ENCODE results near the gene SDHAF3.

SDHAF3 gene

GRCh38 chr7:97219237-97219636, 101.7 kb downstream of the SDHAF3 start:
- no peaks in the 10 kb centered on the region for H3K4me1 ChIP-seq
- no peak for TF ChIP-seq CTCF (IDR thresholded peaks at IDR 0.05; ENCODE audit: low read depth, low read length)
- no peak for DNase-seq
- H3K4me3 ChIP-seq (ENCODE audit: low read depth, low read length) = no peak overlapping the region
- H3K27me3 ChIP-seq = peaks cover 4% of the 10 kb centered on the region
- H3K9me3 ChIP-seq = no peaks in the 10 kb centered on the region
- no peaks in the 10 kb centered on the region for H3K36me3 ChIP-seq

GRCh38 chr7:97224316-97224715, 106.8 kb downstream of the SDHAF3 start:
- TF ChIP-seq CTCF (IDR thresholded peaks at IDR 0.05; ENCODE audit: low read depth, low read length) = no peak
- Histone ChIP-seq H3K4me1 (no peaks in the 10 kb centered on the region), H3K4me3 (ENCODE audit: low read depth, low read length) (no peak overlapping the region), H3K36me3 (no peaks in the 10 kb centered on the region), H3K9me3 (no peaks in the 10 kb centered on the region), H3K27me3 (peaks cover 18% of the 10 kb centered on the region)
- no peak for DNase-seq

GRCh38 chr7:97226541-97226940, 109.0 kb downstream of the SDHAF3 start:
- no peak for DNase-seq
- H3K27me3 ChIP-seq = peaks cover 18% of the 10 kb centered on the region
- no peaks in the 10 kb centered on the region for H3K36me3 ChIP-seq
- H3K4me1 ChIP-seq = no peaks in the 10 kb centered on the region
- H3K9me3 ChIP-seq = no peaks in the 10 kb centered on the region
- no peak for TF ChIP-seq CTCF (IDR thresholded peaks at IDR 0.05; ENCODE audit: low read depth, low read length)
- no peak overlapping the region for H3K4me3 ChIP-seq (ENCODE audit: low read depth, low read length)

All from BE2C (cell line).